Activated CD8-positive, alpha-beta memory T cell treated with anti-CD3 and anti-CD28 coated beads for 36 hours (primary cell): ENCODE data around the gene CPZ. TPM values are rescaled to one million over a fixed set of nuclear protein-coding genes. Genes with fewer than 3 reads are reported as not detected.

Experiments used
- CTCF ChIA-PET: fragments of 350-600 bp; sonication (Branson Sonifier 250); formaldehyde crosslinking; loops from one replicate; lab custom pipeline; 2021; ENCODE audit warnings: antibody characterized with exemption; lab: Charles Lee
- POLR2A ChIA-PET: fragments of 350-600 bp; sonication (Branson Sonifier 250); formaldehyde crosslinking; loops from one replicate; lab custom pipeline; 2021; ENCODE audit warnings: antibody characterized with exemption; lab: Charles Lee
- total RNA-seq, 2 experiments: library from RNA; stranded (reverse); gene quantifications; one replicate each; pipeline ENCODE4 v1.2.3, GENCODE V29; 2021

The CPZ gene
- total RNA-seq, 2 experiments from 2014 or later = not detected

DNA sequence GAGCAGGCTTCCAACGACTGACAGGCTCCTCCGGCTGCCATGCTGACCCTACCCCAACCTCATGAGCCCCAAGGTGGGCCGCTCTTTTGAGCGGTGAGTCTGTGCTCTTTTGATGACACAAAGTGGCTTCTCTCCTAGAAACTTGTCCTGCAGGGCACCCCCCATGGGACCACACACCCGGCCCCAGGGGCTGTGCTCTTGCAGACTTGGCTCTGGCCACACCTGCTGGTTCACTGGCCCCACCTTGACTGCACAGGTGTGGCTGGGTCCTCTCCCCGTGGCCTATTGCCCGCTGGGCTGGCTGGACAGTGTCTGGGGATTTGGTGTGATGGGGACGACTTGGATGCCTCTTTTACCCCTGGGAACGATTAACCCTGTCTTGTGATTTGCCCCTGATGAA is 1.5 kb upstream of the CPZ start:
- POLR2A ChIA-PET = no interaction called here
- CTCF ChIA-PET = no interaction called here

DNA sequence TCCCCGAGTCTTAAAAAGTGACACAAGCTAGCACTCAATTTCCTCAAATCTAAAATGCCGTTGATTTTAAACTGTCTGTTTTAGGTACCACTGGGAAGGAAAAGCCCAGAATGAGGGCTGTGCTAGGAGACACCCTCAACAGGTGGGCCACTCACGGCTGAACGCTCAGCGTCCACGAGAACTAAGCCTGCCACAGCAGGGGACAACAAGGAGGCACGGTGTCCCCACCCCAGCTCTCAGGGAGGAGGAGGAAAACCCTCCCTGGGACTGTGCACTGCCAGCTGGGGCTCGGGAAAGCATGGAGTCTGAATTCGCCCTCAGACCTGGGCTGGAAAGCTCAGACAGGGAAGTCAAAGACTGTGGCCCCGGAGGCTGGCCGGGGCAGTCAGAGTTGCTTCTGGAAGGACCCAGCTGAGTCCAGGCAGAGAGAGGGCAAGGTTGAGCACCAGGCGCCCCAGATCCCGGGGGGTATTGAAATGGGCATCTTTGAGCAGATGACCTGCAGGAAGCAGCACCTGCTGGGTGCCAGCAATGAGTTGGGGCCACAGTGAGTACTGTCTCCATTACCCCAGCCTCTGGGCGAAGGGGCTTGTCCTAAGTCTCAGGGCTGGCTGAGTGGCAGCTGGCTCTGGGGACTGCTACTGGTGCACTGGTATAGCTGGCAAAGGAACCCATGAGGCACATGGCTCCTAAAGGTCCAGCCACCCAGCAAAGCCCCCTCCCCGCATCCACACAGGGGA is 769 bp upstream of the CPZ start:
- ChIA-PET CTCF (no interaction called here), POLR2A (no interaction called here)

DNA sequence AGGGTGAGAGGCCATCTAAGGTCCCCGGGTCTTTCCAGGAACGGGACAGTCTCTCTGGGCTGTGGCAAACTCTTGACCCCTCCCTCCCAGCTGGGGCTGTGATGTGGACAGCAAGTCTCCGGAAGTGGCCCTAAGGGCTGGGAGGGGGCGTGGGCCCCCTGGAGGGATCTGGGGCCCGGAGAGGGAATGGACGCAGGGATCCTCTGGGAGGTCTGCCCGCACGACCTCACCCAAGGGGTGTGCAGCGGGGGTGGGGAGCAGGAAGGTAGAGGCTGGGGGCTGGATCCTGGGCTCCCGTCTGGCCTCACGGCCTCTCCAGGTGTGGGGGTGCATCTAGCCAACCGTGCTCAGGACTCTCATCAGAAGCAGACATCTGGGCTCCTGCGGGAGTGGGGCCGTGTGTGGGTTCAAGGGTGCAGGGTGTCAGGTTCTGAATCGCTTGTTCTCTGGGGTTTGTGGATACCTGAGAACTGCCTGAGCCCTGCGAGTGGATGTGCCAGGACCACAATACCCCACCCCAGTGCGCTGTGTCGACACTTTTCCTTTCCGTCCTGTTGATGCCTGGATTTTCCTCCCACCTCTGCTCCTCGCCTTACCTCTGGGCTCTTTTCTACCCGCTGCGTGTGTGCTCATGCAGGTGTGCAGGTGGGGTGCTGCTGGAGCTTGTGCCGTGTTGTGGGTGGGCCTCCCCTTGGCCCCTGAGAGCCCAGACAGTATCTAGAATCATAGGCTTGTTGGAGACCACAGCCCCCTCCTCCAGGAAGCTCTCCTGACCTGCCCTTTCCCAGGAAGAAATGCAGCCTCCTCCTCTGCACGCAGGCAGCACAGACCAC is 915 bp downstream of the CPZ start:
- POLR2A ChIA-PET = no interaction called here
- CTCF ChIA-PET = no interaction called here

DNA sequence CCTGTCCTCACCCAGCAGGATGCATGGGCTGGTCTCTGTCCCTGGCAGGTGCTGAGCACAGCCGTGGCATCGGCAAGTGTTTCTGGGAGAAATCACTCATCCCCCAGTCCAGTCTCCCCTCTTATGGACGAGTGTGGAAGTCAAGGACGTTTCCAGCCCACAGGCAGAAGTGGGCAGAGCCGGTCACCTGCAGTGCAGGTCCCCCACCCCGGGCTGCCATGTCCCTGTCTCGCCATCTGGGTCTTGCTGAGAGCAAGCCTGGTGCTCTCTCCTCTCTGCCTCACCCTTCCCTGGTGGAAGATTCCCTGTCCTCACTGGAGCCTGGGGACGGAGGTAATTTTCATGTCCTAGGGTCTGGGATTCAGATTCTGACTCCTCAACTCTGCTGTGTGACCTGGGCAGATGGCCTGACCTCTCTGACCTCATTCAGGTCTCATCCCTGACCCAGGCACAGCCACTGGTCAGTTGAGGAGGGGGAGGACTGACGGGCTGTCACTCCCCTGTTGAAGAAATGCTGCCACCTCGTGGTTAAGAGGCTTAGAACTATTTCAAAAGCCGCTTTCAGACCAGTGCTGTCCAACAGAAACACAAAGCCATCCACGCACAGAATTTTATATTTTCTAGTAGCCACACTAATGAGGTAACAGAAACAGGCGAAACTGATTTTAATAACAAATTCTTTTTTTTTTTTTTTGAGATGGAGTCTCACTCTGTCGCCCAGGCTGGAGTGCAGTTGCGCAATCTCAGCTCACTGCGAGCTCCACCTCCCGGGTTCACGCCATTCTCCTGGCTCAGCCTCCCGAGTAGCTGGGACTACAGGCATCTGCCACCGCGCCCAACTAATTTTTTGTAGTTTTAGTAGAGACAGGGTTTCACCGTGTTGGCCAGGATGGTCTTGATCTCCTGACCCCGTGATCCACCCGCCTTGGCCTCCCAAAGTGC is 1.8 kb downstream of the CPZ start:
- POLR2A ChIA-PET = no interaction called here
- CTCF ChIA-PET = no interaction called here

DNA sequence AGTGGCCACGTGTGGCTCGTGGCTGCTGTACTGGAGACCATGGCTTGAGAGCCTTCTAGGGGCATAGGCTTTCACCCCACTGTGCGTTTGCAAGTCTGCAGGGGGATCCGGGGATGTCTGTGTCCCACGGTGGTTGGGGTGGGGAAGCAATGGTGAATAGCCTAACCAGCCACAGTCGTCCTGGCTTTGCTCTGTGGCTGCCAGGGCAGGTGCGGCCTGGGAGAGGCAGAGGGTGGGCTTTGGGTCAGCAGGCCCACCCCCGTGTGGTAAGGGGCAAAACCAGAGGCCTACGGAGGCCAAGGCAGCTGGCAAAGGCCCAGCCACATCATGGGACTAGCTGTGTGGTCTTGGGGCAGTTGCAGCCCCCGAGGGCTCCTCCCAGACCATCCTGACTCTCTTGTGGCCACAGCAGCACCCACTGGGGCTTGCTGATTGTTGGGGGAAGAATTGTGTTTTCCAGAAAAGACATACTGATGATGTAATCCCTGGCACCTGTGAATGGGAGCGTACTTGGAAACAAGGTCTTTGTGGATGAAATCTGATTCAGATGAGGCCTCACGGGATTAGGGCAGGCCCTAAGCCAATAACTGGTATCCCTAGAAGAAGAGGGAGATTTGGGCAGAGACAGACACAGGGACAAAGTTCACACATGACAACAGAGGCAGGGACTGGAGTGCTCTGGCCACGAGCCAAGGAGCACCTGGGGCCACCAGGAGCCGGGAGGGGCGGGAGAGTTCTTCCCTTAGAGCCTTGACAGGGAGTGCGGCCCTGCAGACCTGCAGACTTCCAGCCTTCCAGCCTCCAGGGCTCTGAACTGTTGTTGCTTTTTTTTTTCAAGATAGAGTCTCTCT is 2.9 kb downstream of the CPZ start:
- ChIA-PET POLR2A (no interaction called here), CTCF (no interaction called here)

DNA sequence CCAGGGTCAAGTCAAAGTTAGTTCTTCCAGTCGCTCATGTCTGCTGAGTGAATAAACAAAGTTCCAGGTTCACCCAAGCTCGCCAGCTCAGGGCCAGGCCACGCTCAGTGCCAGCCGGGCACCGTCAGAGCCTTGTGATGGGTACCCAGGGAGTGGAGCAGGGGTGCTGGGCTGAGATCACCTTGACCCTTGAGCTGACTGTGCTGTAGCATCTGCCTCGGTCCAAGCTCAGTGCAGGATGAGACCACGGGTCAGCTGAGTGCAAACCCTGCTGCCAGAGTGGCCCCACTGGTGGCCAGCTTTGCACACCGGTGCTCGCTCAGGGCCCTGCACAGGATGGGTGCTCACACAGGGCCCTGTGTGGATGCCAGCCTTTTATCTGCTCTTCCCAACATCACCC is 4.3 kb downstream of the CPZ start:
- ChIA-PET CTCF (no interaction called here), POLR2A (no interaction called here)

DNA sequence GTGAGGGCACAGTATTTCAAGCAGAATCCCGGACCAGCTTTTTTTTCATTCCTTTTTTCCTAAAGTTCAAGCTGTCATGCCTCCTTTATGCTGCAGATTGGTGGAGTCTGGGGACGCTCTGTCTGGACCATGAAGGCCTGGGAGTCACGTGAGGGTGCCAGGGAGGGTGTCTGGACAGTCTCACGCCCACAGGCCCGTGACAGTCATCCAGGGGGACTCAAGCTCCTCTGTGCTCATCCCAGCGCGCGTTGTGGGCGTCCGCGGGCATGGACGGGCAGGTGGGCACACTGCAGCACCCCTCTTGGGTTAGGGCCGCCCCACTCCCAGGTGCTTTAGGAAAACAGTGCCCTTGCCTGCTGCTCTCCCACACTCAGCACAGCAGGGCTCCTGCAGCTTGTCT is 4.8 kb downstream of the CPZ start:
- ChIA-PET POLR2A (no interaction called here), CTCF (no interaction called here)

DNA sequence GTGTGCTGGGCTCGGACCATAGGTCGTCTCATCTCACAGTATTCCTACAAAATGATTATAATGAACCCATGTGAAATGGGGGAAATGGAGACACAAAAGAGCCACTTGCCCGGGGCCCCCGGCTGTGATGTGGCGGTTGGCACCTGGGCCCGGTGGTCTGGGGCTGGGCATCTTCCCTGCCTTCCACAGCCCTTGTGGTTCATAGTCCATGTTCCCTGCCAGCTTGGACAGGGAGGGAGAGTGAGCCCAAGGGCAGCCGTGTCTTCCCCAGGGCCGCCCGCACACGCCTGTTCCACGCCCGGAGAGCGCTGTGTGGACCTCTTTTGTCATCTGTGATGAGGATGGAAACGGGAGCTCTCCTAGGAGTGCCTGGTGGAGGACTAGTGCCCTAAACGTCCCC is 5.2 kb downstream of the CPZ start:
- ChIA-PET CTCF (no interaction called here), POLR2A (no interaction called here)

DNA sequence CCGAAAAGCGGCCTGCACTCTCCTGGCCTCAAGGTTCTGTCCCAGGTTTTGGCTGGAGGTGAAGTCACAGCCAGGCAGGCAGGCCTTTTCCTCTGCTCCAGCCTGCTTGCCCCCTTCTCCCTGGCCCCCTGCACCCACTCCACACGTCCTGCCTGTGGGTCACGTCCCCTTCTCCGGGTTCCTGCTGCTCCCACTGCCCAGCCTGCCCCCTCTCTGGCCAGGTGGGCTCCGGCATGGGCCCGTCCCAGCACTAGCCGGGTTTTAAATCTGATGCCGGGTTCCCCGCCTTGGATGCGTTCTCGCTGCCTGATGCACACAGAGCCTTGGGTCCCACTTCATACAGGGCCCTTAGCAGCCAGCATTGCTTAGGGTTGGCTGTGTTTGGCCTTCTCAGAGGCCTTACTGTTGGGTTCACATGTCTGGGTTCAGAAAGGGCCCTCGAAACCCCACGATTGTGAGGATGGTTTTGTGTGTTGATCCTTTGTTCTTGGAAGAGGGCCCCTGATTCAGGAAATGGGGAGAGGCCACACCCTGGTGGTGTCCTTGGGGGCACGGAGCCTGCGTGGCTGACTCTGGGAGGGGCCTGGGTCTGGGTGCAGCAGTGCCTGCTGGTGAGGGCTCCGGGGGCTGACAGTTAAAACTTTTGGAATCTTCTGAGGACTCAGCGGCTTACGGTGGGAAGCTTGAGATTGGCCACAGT is 6.0 kb downstream of the CPZ start:
- ChIA-PET POLR2A (no interaction called here), CTCF (interaction anchor here (1.1 kb wide), 1 partner anchor 8 kb away, joined by 3 read pairs; no protein-coding TSS in a partner anchor)

DNA sequence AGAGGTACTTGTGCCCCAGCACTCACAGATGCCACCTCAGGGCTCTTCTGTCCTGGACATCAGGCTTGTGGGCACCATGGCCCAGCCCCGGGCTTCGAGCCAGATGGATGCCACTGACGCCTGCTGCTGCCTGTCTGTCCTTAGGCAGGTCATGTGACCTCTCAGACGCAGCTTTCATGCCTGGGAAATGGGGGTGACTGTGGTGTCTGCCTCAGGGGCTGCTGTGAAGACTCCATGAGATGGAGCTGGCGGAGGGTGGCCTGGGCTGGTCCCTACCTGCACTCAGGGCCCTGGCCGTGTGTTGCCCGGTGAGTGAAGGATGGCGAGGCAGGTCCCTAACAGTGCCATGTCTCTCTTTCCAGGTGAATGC is 6.5 kb downstream of the CPZ start:
- ChIA-PET POLR2A (no interaction called here), CTCF (interaction anchor here (1.1 kb wide), 1 partner anchor 8 kb away, joined by 3 read pairs; no protein-coding TSS in a partner anchor)

DNA sequence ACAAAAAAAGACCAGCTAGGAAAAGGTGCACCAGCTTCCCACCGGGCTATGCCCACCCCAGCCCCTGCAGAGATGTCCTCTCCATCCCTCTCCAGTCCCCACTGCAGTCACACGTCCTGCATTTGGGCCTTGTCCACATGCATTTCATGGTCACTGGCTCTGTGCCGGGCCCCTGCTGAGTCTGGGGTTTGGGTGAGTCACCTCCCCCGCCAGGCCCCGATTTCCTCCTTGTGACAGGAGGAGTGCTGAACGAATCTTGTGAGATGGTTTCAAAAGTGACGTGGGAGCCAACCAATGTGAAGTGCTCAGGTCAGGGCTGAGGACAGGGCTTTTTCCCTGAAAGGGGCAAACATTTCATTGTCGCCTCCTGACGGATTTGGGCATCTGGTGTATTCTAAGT is 7.1 kb downstream of the CPZ start:
- POLR2A ChIA-PET = no interaction called here
- CTCF ChIA-PET = no interaction called here

DNA sequence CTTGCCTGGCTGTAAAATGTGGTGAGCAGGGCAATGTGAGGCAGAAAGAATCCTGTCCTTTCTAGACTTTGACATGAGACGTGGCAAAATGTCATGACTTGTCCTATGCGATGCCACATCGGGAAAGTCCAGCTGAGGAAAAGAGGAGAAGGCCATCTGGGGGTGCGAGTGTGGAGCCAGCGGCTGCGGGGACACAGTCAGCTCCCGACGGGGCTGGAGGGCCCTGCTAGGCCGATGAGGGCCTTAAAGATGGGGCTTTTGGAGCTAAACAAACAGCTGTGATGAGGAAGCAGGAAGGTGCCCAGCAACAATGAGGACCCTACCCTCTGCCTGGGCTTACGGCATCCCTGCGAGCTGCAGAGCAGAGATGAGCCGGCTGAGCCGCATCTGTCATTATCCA is 7.7 kb downstream of the CPZ start:
- CTCF ChIA-PET = no interaction called here

DNA sequence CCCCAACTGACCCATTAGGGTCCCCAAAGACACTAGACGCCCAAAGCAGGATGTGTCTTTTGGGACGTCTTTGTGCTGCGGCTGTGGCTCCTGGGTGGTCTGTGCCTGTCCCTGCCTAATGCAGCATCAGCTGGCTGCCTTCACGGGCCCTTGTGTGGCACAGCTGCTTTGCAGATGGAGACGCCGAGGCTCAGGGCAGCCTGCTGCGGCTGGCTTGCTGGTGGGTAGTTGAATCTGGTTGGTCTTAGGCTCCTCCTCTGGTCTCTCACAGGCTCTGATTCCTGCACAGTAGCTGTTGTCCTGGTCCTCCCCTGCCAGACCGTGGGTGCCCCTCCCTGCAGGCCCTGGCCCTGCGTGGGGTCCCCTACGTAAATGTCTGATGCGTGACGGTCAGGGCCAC is 8.1 kb downstream of the CPZ start:
- POLR2A ChIA-PET = no interaction called here
- CTCF ChIA-PET = no interaction called here

More for the DNA sequence above, 7.7 kb downstream of the CPZ start:
- POLR2A ChIA-PET = no interaction called here

DNA sequence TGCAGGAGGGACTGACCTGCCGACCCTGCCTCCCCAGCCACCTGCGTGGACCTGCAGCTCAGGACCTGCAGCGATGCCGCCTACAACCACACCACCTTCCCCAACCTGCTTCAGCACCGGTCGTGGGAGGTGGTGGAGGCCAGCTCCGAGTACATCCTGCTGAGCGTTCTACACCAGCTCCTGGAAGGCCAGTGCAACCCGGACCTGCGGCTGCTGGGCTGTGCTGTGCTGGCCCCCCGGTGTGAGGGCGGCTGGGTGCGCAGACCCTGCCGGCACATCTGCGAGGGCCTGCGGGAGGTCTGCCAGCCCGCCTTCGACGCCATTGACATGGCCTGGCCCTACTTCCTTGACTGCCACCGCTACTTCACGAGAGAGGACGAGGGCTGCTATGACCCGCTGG is 8.5 kb downstream of the CPZ start:
- POLR2A ChIA-PET = no interaction called here

DNA sequence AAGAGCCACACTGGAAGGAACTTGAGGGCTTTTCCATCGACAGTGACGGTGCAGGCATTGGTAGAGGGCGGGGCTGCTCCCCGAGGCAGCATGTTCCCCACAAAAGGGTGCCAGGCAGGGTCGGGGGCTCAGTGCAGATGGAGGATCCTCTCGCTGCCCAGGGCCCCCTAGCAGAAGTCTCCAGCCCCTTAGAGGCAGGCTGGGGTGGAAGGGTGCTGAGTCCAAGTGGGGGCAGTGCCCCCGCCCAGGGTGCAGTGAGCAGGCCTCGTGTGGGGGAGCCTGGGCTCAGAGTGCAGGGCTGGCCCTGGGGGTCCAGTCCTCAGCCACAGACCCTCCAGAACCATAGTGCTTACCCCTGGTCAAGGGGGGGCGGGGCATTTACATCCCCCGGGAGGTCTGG is 9.0 kb downstream of the CPZ start:
- ChIA-PET POLR2A (no interaction called here), CTCF (no interaction called here)

More for the DNA sequence above, 8.5 kb downstream of the CPZ start:
- CTCF ChIA-PET = no interaction called here

DNA sequence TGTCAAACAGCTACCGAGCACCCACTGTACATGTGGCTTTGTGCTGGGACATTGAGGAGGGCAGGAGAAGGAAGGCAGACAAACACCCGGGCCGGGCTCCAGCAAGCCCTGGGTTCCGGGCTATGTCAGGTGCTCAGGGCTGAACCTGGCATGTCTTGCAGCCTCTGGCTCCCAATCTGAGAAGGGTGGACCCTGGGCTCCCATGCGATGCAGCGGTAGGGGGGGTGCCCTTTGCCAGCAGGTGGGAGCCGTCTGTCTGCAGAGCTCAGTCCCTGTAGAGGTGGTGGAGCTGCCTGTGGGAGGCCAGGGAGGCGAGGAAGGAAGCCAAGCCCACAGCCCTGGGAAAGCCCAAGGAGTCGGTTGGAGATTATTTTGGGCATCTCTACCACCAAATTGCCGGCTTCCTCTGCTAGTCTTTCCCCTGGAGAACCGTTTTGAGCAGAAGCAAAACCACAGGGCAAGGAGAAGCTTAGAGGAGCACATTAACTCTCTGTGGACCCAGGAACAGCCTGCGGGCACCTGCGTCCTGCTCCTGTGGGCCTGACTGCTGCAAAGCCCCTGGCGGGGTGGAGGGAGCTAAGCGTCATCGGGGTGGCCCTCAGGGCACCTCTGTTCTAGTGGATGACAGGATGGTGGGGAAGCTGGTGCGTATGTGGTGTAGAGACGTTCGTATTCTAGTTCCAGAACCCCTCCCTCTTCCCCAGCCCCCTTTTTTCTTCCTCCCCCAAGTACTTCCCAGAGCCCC is 10.3 kb downstream of the CPZ start:
- POLR2A ChIA-PET = no interaction called here

DNA sequence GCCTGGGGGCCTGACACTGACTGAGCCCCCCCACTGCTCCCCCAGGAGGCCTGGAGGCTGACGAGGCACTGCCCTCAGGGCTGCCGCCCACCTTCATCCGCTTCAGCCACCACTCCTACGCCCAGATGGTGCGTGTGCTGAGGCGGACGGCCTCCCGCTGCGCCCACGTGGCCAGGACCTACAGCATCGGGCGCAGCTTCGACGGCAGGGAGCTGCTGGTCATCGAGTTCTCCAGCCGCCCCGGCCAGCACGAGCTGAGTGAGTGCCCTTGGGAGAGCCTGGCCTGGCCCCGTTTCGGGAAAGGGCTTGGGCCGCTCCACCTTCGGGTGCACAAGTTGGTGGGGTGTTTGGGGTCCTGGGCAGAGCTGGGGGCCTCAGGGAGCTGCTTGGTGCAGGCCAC is 11.4 kb downstream of the CPZ start:
- POLR2A ChIA-PET = no interaction called here
- CTCF ChIA-PET = no interaction called here

More for the DNA sequence above, 10.3 kb downstream of the CPZ start:
- CTCF ChIA-PET = no interaction called here

DNA sequence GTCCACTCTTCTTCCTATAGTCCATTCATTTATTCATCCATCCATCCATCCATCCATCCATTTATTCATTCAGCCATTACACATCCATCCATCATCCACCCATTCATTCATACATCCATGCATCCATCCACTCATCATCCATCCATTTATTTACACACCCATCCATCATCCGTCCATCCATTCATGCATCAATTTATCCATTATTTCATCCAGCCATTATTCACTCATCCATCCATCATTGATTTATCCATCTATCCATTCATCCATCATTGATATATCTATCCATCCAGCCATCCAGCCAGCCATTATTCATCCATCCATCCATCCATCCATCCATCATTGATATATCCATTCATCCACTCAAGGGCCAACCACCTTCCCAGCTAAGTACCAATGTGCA is 12.7 kb downstream of the CPZ start:
- POLR2A ChIA-PET = no interaction called here
- CTCF ChIA-PET = no interaction called here
